ENCODE measurements around the gene CDK13.

CDK13 gene

DNA sequence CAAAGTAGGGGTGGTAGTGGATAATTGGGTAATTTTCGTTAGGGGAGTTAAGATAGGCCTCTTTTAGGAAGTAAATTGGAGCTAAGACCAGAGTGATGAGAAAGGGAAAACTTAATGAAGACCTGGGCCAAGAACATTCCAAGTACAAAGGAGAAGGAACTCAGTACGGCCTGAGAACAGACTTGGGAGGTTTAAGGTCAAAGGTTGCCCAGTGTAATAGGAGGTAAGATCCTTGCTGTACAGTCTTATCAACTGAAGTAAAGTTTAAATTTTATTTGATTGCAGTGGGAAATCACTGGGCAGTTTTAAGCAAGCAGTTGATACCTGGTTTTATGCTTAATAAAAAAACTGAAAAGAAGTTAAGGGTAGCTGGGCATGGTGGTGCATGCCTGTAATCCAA is 108.0 kb downstream of the CDK13 start:
- Histone ChIP-seq H3K9ac (ENCODE audit: low read length) (no peak overlapping the region), H3K27ac (ENCODE audit: low read length) (no peak overlapping the region), H3K79me2 (ENCODE audit: low read length) (peaks cover 3% of the 10 kb centered on the region; the same call in 1 of the 2 replicates), H3K9me3 (replicated peaks; ENCODE audit: insufficient read depth, low read length) (no peaks in the 10 kb centered on the region), H3K36me3 (replicated peaks; ENCODE audit: insufficient read depth, low read length) (peaks cover 4% of the 10 kb centered on the region), H3K27me3 (replicated peaks; ENCODE audit: insufficient read depth, low read length) (no peaks in the 10 kb centered on the region), H3K4me2 (ENCODE audit: low read depth, low read length) (no peak overlapping the region), H3K4me3 (ENCODE audit: low read length) (no peak overlapping the region), H3F3A (ENCODE audit: insufficient read depth, low read length) (no peaks in the 10 kb centered on the region), H4K20me1 (ENCODE audit: insufficient read depth, low read length) (no peaks in the 10 kb centered on the region), H2AFZ (ENCODE audit: low read length) (no peak overlapping the region), H3K9me2 (replicated peaks; ENCODE audit: insufficient read depth, low read length) (no peaks in the 10 kb centered on the region), H3K4me1 (ENCODE audit: low read length) (no peaks in the 10 kb centered on the region)
- no peak for DNase-seq
- no peak for TF ChIP-seq EZH2phosphoT487 (IDR thresholded peaks at IDR 0.05; ENCODE audit: low read length)
- TF ChIP-seq EZH2 (optimal IDR thresholded peaks at IDR 0.05; ENCODE audit: low read depth, low read length), result no peak
- TF ChIP-seq, protein P1, sequence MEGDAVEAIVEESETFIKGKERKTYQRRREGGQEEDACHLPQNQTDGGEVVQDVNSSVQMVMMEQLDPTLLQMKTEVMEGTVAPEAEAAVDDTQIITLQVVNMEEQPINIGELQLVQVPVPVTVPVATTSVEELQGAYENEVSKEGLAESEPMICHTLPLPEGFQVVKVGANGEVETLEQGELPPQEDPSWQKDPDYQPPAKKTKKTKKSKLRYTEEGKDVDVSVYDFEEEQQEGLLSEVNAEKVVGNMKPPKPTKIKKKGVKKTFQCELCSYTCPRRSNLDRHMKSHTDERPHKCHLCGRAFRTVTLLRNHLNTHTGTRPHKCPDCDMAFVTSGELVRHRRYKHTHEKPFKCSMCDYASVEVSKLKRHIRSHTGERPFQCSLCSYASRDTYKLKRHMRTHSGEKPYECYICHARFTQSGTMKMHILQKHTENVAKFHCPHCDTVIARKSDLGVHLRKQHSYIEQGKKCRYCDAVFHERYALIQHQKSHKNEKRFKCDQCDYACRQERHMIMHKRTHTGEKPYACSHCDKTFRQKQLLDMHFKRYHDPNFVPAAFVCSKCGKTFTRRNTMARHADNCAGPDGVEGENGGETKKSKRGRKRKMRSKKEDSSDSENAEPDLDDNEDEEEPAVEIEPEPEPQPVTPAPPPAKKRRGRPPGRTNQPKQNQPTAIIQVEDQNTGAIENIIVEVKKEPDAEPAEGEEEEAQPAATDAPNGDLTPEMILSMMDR (IDR thresholded peaks at IDR 0.05; ENCODE audit: low read length), result no peak

DNA sequence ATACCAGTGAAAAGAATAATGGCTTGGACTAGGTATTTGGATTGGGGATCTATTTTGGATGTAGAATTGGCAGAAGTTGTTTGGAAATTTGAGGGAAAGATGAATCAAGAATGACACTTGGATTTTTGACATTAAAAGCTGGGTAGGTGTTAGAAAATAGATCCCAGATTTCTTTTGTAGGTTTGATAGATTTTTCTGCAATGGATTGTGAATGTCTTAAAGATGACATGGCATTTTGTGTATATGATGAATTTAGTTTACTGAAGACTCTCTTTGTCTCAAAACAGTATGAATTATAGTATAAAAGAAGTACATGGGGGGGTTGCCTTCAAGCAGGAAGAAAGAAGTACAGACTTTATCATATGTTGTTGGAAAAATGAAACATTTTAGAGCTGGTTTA is 108.6 kb downstream of the CDK13 start:
- Histone ChIP-seq H3K27ac (ENCODE audit: low read length) (no peak overlapping the region), H3K9ac (ENCODE audit: low read length) (no peak overlapping the region), H3K9me2 (replicated peaks; ENCODE audit: insufficient read depth, low read length) (no peaks in the 10 kb centered on the region), H3K36me3 (replicated peaks; ENCODE audit: insufficient read depth, low read length) (peaks cover 4% of the 10 kb centered on the region), H3K4me3 (ENCODE audit: low read length) (no peak overlapping the region), H4K20me1 (ENCODE audit: insufficient read depth, low read length) (no peaks in the 10 kb centered on the region), H3K79me2 (ENCODE audit: low read length) (no peaks in the 10 kb centered on the region), H3F3A (ENCODE audit: insufficient read depth, low read length) (no peaks in the 10 kb centered on the region), H3K27me3 (replicated peaks; ENCODE audit: insufficient read depth, low read length) (no peaks in the 10 kb centered on the region), H3K4me2 (ENCODE audit: low read depth, low read length) (no peak overlapping the region), H2AFZ (ENCODE audit: low read length) (no peak overlapping the region), H3K9me3 (replicated peaks; ENCODE audit: insufficient read depth, low read length) (no peaks in the 10 kb centered on the region), H3K4me1 (ENCODE audit: low read length) (no peaks in the 10 kb centered on the region)
- no peak for DNase-seq
- no peak for TF ChIP-seq EZH2phosphoT487 (IDR thresholded peaks at IDR 0.05; ENCODE audit: low read length)
- TF ChIP-seq EZH2 (optimal IDR thresholded peaks at IDR 0.05; ENCODE audit: low read depth, low read length), result no peak
- TF ChIP-seq, protein P1 (IDR thresholded peaks at IDR 0.05; ENCODE audit: low read length), result no peak

DNA sequence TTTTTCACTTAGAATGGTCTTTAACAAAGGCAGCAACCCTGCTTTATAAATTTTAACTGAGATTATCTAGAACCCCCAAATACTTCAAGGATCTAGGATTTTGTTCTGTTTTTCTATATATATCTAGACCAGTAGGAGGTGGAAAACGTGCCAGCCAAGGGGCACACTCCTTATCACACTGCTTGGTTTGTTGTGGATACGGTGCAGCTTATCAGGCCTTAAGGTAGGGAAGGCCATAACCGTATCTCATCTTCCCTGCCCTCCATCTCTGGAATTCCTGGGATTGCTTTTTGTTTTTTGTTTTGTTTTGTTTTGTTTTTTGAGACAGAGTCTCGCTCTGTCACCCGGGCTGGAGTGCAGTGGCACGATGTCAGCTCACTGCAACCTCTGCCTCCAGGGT is 109.0 kb downstream of the CDK13 start:
- no peak overlapping the region for H3K9ac ChIP-seq (ENCODE audit: low read length)
- no peak overlapping the region for H2AFZ ChIP-seq (ENCODE audit: low read length)
- no peaks in the 10 kb centered on the region for H3K27me3 ChIP-seq (replicated peaks; ENCODE audit: insufficient read depth, low read length)
- peaks cover 4% of the 10 kb centered on the region for H3K36me3 ChIP-seq (replicated peaks; ENCODE audit: insufficient read depth, low read length)
- H3K9me2 ChIP-seq (replicated peaks; ENCODE audit: insufficient read depth, low read length), result no peaks in the 10 kb centered on the region
- no peak overlapping the region for H3K4me3 ChIP-seq (ENCODE audit: low read length)
- H3K4me2 ChIP-seq (ENCODE audit: low read depth, low read length), result no peak overlapping the region
- H3F3A ChIP-seq (ENCODE audit: insufficient read depth, low read length), result no peaks in the 10 kb centered on the region
- H3K27ac ChIP-seq (ENCODE audit: low read length), result no peak overlapping the region
- H3K9me3 ChIP-seq (replicated peaks; ENCODE audit: insufficient read depth, low read length), result no peaks in the 10 kb centered on the region
- no peak for DNase-seq
- TF ChIP-seq, protein P1 (IDR thresholded peaks at IDR 0.05; ENCODE audit: low read length), result no peak
- TF ChIP-seq EZH2phosphoT487 (IDR thresholded peaks at IDR 0.05; ENCODE audit: low read length), result no peak
- TF ChIP-seq EZH2 (optimal IDR thresholded peaks at IDR 0.05; ENCODE audit: low read depth, low read length), result no peak
- H3K79me2 ChIP-seq (ENCODE audit: low read length), result no peaks in the 10 kb centered on the region
- H4K20me1 ChIP-seq (ENCODE audit: insufficient read depth, low read length), result no peaks in the 10 kb centered on the region
- no peaks in the 10 kb centered on the region for H3K4me1 ChIP-seq (ENCODE audit: low read length)
